HepG2 (cell line): ENCODE data around the gene NUDT2. TPM values are rescaled to one million over a fixed set of nuclear protein-coding genes. Genes with fewer than 3 reads are reported as not detected.

Experiments
- ATAC-seq: fragments of 200-7000 bp; cut with Tn5 transposase; 3 replicates; pipeline ENCODE4 v1.9.1; 2020; ENCODE audit warnings: mild to moderate bottlenecking, moderate library complexity
- BruUV-seq: library from RNA; stranded (reverse); fragments of 400-500 nt; replicated peaks from 2 replicates; lab custom pipeline; 2021; lab: Mats Ljungman, UMichigan
- CTCF ChIA-PET: fragments of 300-600 bp; formaldehyde crosslinking; extraction: SDS; loops from one replicate; lab custom pipeline; 2021; ENCODE audit warnings: low total read pairs, inconsistent platforms, low intra/inter-chr PET ratio; lab: Yijun Ruan, JAX
- POLR2A ChIA-PET: fragments of 350-600 bp; sonication (Branson Sonifier 250); formaldehyde crosslinking; loops from one replicate; lab custom pipeline; 2020; ENCODE audit warnings: antibody characterized with exemption, inconsistent platforms; lab: Yijun Ruan, JAX
- DNase-seq: peaks from one replicate; pipeline ENCODE4 v3.0.0-alpha.2; 2015; ENCODE audit warnings: low spot score
- FAIRE-seq: peaks from 3 replicates; lab custom pipeline; 2011; peaks lifted over from hg19 to GRCh38; lab: Jason Lieb, UNC
- H2AFZ ChIP-seq: one replicate; pipeline ENCODE4 v1.6.1; 2011; ENCODE audit warnings: low read length, inconsistent platforms
- H3K27ac ChIP-seq: fragments of 300-600 bp; 3 replicates; pipeline ENCODE4 v1.8.0; 2011; ENCODE audit warnings: mixed run types, mild to moderate bottlenecking, mixed read lengths, low read length, inconsistent platforms; ENCODE audit not compliant: insufficient read depth; ENCODE audit errors: extremely low read length
- H3K27me3 ChIP-seq, 2 experiments: fragments of 200-600 bp in 1 of 2; 2 replicates in 1 of 2; 3 replicates in 1 of 2; pipeline versions ENCODE4 v1.6.0 to v1.8.0; 2011; ENCODE audit warnings: low read length in 2 of 2, mild to moderate bottlenecking in 2 of 2, moderate library complexity in 2 of 2, inconsistent platforms in 1 of 2; ENCODE audit not compliant: insufficient read depth in 2 of 2, control insufficient read depth in 1 of 2
- H3K36me3 ChIP-seq, 2 experiments: fragments of 200-600 bp in 1 of 2; replicated peaks in 1 of 2; 2 replicates in 1 of 2; 3 replicates in 1 of 2; pipeline versions ENCODE4 v1.5.1 to v1.8.0; 2011; ENCODE audit warnings: low read length in 2 of 2, inconsistent platforms in 1 of 2; ENCODE audit not compliant: insufficient read depth in 2 of 2, control insufficient read depth in 1 of 2
- H3K4me1 ChIP-seq: 2 replicates; pipeline ENCODE4 v1.5.1; 2012; ENCODE audit warnings: low read length, inconsistent platforms; ENCODE audit not compliant: insufficient read depth
- H3K4me2 ChIP-seq: 2 replicates; pipeline ENCODE4 v1.6.0; 2011; ENCODE audit warnings: low read depth, low read length, inconsistent platforms
- H3K4me3 ChIP-seq, 3 experiments: fragments of 200-600 bp in 1 of 3; sonication (generic), shearing (Covaris generic) in 1 of 3; replicated peaks in 1 of 3; 2 replicates each; pipeline ENCODE4 v1.5.1; 2011 to 2016; ENCODE audit warnings: low read length in 3 of 3, inconsistent platforms in 2 of 3, low read depth in 2 of 3, mild to moderate bottlenecking in 2 of 3, control low read depth in 1 of 3, mixed read lengths in 1 of 3; ENCODE audit not compliant: insufficient read depth in 1 of 3
- H3K79me2 ChIP-seq: one replicate; pipeline ENCODE4 v1.6.1; 2011; ENCODE audit warnings: low read length, inconsistent platforms; ENCODE audit not compliant: insufficient read depth
- H3K9ac ChIP-seq: 2 replicates; pipeline ENCODE4 v1.6.0; 2011; ENCODE audit warnings: mild to moderate bottlenecking, low read depth, low read length, inconsistent platforms; ENCODE audit not compliant: insufficient read depth
- H3K9me3 ChIP-seq: 2 replicates; pipeline ENCODE4 v1.5.1; 2012; ENCODE audit warnings: mild to moderate bottlenecking, low read length
- H4K20me1 ChIP-seq: 2 replicates; pipeline ENCODE4 v1.6.0; 2011; ENCODE audit warnings: inconsistent platforms, mild to moderate bottlenecking, low read length, moderate library complexity; ENCODE audit not compliant: insufficient read depth
- CBX1 ChIP-seq: IDR thresholded peaks from one replicate; pipeline ENCODE4 v1.6.1; 2016; ENCODE audit warnings: antibody characterized with exemption, low read depth
- EEA1 ChIP-seq: sonication (generic); formaldehyde crosslinking; IDR thresholded peaks from 2 replicates; pipeline ENCODE4 v1.5.1; 2020; ENCODE audit warnings: mild to moderate bottlenecking, missing genetic modification reagents, borderline replicate concordance
- MTA3 ChIP-seq: sonication (generic); formaldehyde crosslinking; IDR thresholded peaks from 2 replicates; pipeline ENCODE4 v1.4.0; 2020; ENCODE audit warnings: missing genetic modification reagents
- ZBTB3 ChIP-seq: sonication (generic); formaldehyde crosslinking; IDR thresholded peaks from 2 replicates; pipeline ENCODE4 v1.4.0; 2020; ENCODE audit warnings: low read depth, mild to moderate bottlenecking, moderate library complexity, missing genetic modification reagents, borderline replicate concordance
- ZBTB38 ChIP-seq: sonication (generic); formaldehyde crosslinking; IDR thresholded peaks from 2 replicates; pipeline ENCODE4 v1.5.1; 2020; ENCODE audit warnings: mild to moderate bottlenecking, missing genetic modification reagents
- ZBTB4 ChIP-seq: sonication (generic); formaldehyde crosslinking; IDR thresholded peaks from 2 replicates; pipeline ENCODE4 v1.4.0; 2020; ENCODE audit warnings: missing genetic modification reagents, mild to moderate bottlenecking, borderline replicate concordance
- ZFP82 ChIP-seq: sonication (generic); formaldehyde crosslinking; IDR thresholded peaks from 2 replicates; pipeline ENCODE4 v1.5.1; 2020; ENCODE audit warnings: mild to moderate bottlenecking, missing genetic modification reagents, borderline replicate concordance
- ZNF12 ChIP-seq: sonication (generic); formaldehyde crosslinking; IDR thresholded peaks from 2 replicates; pipeline ENCODE4 v1.5.0; 2020; ENCODE audit warnings: missing genetic modification reagents
- ZSCAN20 ChIP-seq: sonication (generic); formaldehyde crosslinking; IDR thresholded peaks from 2 replicates; pipeline ENCODE4 v1.4.0; 2020; ENCODE audit warnings: missing genetic modification reagents, mild to moderate bottlenecking, borderline replicate concordance
- WGBS: methylation state at CpG from one replicate; pipeline ENCODE4 v1.1.6; 2017; ENCODE audit warnings: low lambda C conversion rate; 5-methylcytosine and 5-hydroxymethylcytosine counted together
- in situ Hi-C: cut with HindIII; loops from 2 replicates; pipeline ENCODE4 v1.10.0; 2017; ENCODE audit warnings: low pct_unique_long_range_greater_than_20kb; ENCODE audit not compliant: extremely low pct_ligation_motif_present
- intact Hi-C: fragments of 100-400 bp; cut with micrococcal nuclease; formaldehyde crosslinking; loops from one replicate; pipeline ENCODE4 v1.10.0; 2022; ENCODE audit not compliant: unreplicated experiment
- polyA plus RNA-seq, 8 experiments: library from polyadenylated mRNA; depleted of rRNA in 3 of 8; stranded (reverse) in 7 of 8; unstranded in 1 of 8; fragments of >200 nt; fragmentation: Illumina TruSeq in 4 of 8; extraction: Trizol in 4 of 8; gene quantifications; 2 replicates each; pipeline versions ENCODE4 v1.2.1 to v1.2.3, GENCODE V29; 2011 to 2016; ENCODE audit warnings: low read depth in 4 of 8, missing spikeins in 1 of 8, mixed read lengths in 1 of 8; ENCODE audit not compliant: insufficient read depth in 1 of 8
- total RNA-seq, 5 experiments: library from RNA; depleted of rRNA; stranded (reverse); fragments of >200 nt; fragmentation: Illumina TruSeq; extraction: Trizol; gene quantifications; 2 replicates each; pipeline ENCODE4 v1.2.3, GENCODE V29; 2016; ENCODE audit warnings: low read depth in 1 of 5

NUDT2 gene
- total and polyA plus RNA-seq, 2 of the 13 experiments (the other 11 are each of a cell fraction or from before 2014, with no cell fraction given): 19.9 to 24.6 TPM

GRCh38 chr9:34318163-34318790 lies 11.1 kb upstream of the NUDT2 start:
- H3K9ac ChIP-seq: no peak overlapping the region
- no peaks in the 10 kb centered on the region for H3K27me3 ChIP-seq
- in situ Hi-C loops (no loop called here), intact Hi-C loops (no loop called here)
- no peaks in the 10 kb centered on the region for H3K36me3 ChIP-seq
- H3K4me1 ChIP-seq: no peaks in the 10 kb centered on the region
- DNase-seq (no peak), ATAC-seq (no peak), FAIRE-seq (no peak)
- 94% methylated on average over 26 of the region's 44 CpGs for WGBS
- no peak overlapping the region for H3K4me2 ChIP-seq
- TF ChIP-seq ZSCAN20 (CRISPR knock-in tag) (no peak), ZBTB4 (CRISPR knock-in tag) (no peak)
- BruUV-seq: no TSS peak
- H3K79me2 ChIP-seq: no peaks in the 10 kb centered on the region
- ChIA-PET POLR2A (no interaction called here), CTCF (no interaction called here)
- H2AFZ ChIP-seq: no peak overlapping the region
- H3K27ac ChIP-seq: no peak overlapping the region
- H3K4me3 ChIP-seq: no peak overlapping the region
- no peaks in the 10 kb centered on the region for H4K20me1 ChIP-seq
- H3K9me3 ChIP-seq: no peaks in the 10 kb centered on the region

GRCh38 chr9:34321451-34321850 lies 7.9 kb upstream of the NUDT2 start:
- no peaks in the 10 kb centered on the region for H3K36me3 ChIP-seq
- no peak overlapping the region for H2AFZ ChIP-seq
- H3K27ac ChIP-seq: no peak overlapping the region
- ATAC-seq: no peak
- CTCF ChIA-PET: no interaction called here
- H3K79me2 ChIP-seq: peaks cover under 1% of the 10 kb centered on the region
- intact Hi-C loops (no loop called here), in situ Hi-C loops (no loop called here)
- H3K4me1 ChIP-seq: peaks cover 5% of the 10 kb centered on the region; the same call in 1 of the 2 replicates
- H3K9me3 ChIP-seq: no peaks in the 10 kb centered on the region
- H3K4me3 ChIP-seq: no peak overlapping the region
- WGBS: 97% methylated on average over 7 of the region's 7 CpGs
- no peak for DNase-seq
- no peak overlapping the region for H3K4me2 ChIP-seq
- H3K9ac ChIP-seq: no peak overlapping the region
- no TSS peak for BruUV-seq
- POLR2A ChIA-PET: no interaction called here
- FAIRE-seq: no peak
- H3K27me3 ChIP-seq: no peaks in the 10 kb centered on the region
- H4K20me1 ChIP-seq: no peaks in the 10 kb centered on the region
- no peak for TF ChIP-seq EEA1
- no peak for TF ChIP-seq ZBTB3 (CRISPR knock-in tag)
- no peak for TF ChIP-seq CBX1
- no peak for TF ChIP-seq ZBTB38
- TF ChIP-seq MTA3 (CRISPR knock-in tag): no peak
- no peak for TF ChIP-seq ZNF12 (CRISPR knock-in tag)
- TF ChIP-seq ZFP82 (CRISPR knock-in tag): no peak
